K562 (cell line): ENCODE data around the gene RNU6-1. TPM values are rescaled to one million over a fixed set of nuclear protein-coding genes. Genes with fewer than 3 reads are reported as not detected.

Experiments
- ATAC-seq: fragments of 200-7000 bp; cut with Tn5 transposase; 3 replicates; pipeline ENCODE4 v1.9.1; 2020; ENCODE audit warnings: moderate library complexity
- BruUV-seq: library from RNA; stranded (reverse); fragments of 400-500 nt; replicated peaks from 2 replicates; lab custom pipeline; 2021; lab: Mats Ljungman, UMichigan
- CTCF ChIA-PET: fragments of 300-600 bp; formaldehyde crosslinking; extraction: SDS; loops from one replicate; lab custom pipeline; 2021; ENCODE audit warnings: low intra/inter-chr PET ratio; lab: Yijun Ruan, JAX
- POLR2A ChIA-PET: fragments of 300-600, 350-650 bp; sonication (Branson Sonifier 250); formaldehyde crosslinking; extraction: SDS; loops from one replicate; lab custom pipeline; 2021; ENCODE audit warnings: antibody characterized with exemption, inconsistent platforms; lab: Yijun Ruan, JAX
- DNase-seq, 4 experiments: peaks; one replicate each; pipeline versions ENCODE4 v3.0.0 to v3.0.0-alpha.2; 2011 to 2018; ENCODE audit warnings: low spot score in 3 of 4, mixed read lengths in 3 of 4; ENCODE audit errors: extremely low read depth in 1 of 4
- FAIRE-seq: peaks from 2 replicates; lab custom pipeline; 2011; peaks lifted over from hg19 to GRCh38; lab: Jason Lieb, UNC
- H2AFZ ChIP-seq: 2 replicates; pipeline ENCODE4 v1.6.0; 2011; ENCODE audit warnings: low read depth, low read length, control low read depth, inconsistent platforms
- H3K27ac ChIP-seq: fragments of 200-600 bp; 3 replicates; pipeline ENCODE4 v1.8.0; 2011; ENCODE audit warnings: low read depth, mild to moderate bottlenecking, control low read depth, inconsistent platforms, low read length, moderate library complexity, mixed read lengths; ENCODE audit errors: extremely low read depth
- H3K27me3 ChIP-seq, 2 experiments: fragments of 300-600 bp in 1 of 2; 2 replicates in 1 of 2; 3 replicates in 1 of 2; pipeline versions ENCODE4 v1.6.0 to v1.8.0; 2011; ENCODE audit warnings: inconsistent platforms in 2 of 2, low read length in 2 of 2, mild to moderate bottlenecking in 1 of 2, mixed read lengths in 1 of 2, moderate library complexity in 1 of 2; ENCODE audit not compliant: control insufficient read depth in 2 of 2, insufficient read depth in 2 of 2
- H3K36me3 ChIP-seq: fragments of 300-600 bp; 3 replicates; pipeline ENCODE4 v1.8.0; 2011; ENCODE audit warnings: mild to moderate bottlenecking, low read length, inconsistent platforms; ENCODE audit not compliant: control insufficient read depth, insufficient read depth
- H3K4me1 ChIP-seq, 2 experiments: fragments of 200-600 bp in 1 of 2; replicated peaks in 1 of 2; 2 replicates in 1 of 2; 3 replicates in 1 of 2; pipeline versions ENCODE4 v1.5.1 to v1.8.0; 2011; ENCODE audit warnings: inconsistent platforms in 2 of 2, low read length in 2 of 2, mild to moderate bottlenecking in 1 of 2, mixed read lengths in 1 of 2, moderate library complexity in 1 of 2; ENCODE audit not compliant: control insufficient read depth in 2 of 2, insufficient read depth in 2 of 2
- H3K4me2 ChIP-seq: 2 replicates; pipeline ENCODE4 v1.6.1; 2011; ENCODE audit warnings: low read length, control low read depth, inconsistent platforms, mixed read lengths; ENCODE audit not compliant: insufficient read depth
- H3K4me3 ChIP-seq: fragments of 200-600 bp; sonication (generic), shearing (Covaris generic); 2 replicates; pipeline ENCODE4 v1.5.1; 2016; ENCODE audit warnings: control low read depth, inconsistent platforms
- H3K79me2 ChIP-seq: fragments of 200-600 bp; 3 replicates; pipeline ENCODE4 v1.8.0; 2011; ENCODE audit warnings: low read length, inconsistent platforms; ENCODE audit not compliant: control insufficient read depth, insufficient read depth
- H3K9ac ChIP-seq, 2 experiments: 2 replicates each; pipeline versions ENCODE4 v1.6.0 to v1.6.1; 2011; ENCODE audit warnings: low read depth in 2 of 2, low read length in 2 of 2, control low read depth in 1 of 2, inconsistent platforms in 1 of 2, mild to moderate bottlenecking in 1 of 2, mixed read lengths in 1 of 2; ENCODE audit not compliant: insufficient read depth in 1 of 2
- H3K9me1 ChIP-seq: one replicate; pipeline ENCODE4 v1.6.0; 2011; ENCODE audit warnings: inconsistent platforms, mild to moderate bottlenecking, low read length, moderate library complexity; ENCODE audit not compliant: control insufficient read depth, insufficient read depth
- H3K9me3 ChIP-seq: replicated peaks from 2 replicates; pipeline ENCODE4 v1.5.1; 2011; ENCODE audit warnings: low read depth, low read length, inconsistent platforms; ENCODE audit not compliant: control insufficient read depth, insufficient read depth
- H4K20me1 ChIP-seq: replicated peaks from 2 replicates; pipeline ENCODE4 v1.6.1; 2011; ENCODE audit warnings: low read length, inconsistent platforms, mixed read lengths; ENCODE audit not compliant: control insufficient read depth, insufficient read depth
- CEBPG ChIP-seq, 3 experiments: fragments of 200-800 bp in 1 of 3; sonication (Bioruptor generic) in 1 of 3; sonication (generic) in 1 of 3; formaldehyde crosslinking in 1 of 3; IDR thresholded peaks in 2 of 3; conservative IDR thresholded peaks in 1 of 3; 2 replicates each; pipeline versions ENCODE4 v1.6.1 to v1.8.0; 2016 to 2022; ENCODE audit warnings: missing compliant biosample characterization in 2 of 3, missing genetic modification characterization in 2 of 3, mild to moderate bottlenecking in 1 of 3, missing genetic modification reagents in 1 of 3
- COPS2 ChIP-seq: fragments of 450-650 bp; conservative IDR thresholded peaks from 2 replicates; pipeline ENCODE4 v1.6.1; 2016; ENCODE audit warnings: mild to moderate bottlenecking, moderate library complexity
- HDAC6 ChIP-seq: IDR thresholded peaks from 2 replicates; pipeline ENCODE4 v1.6.1; 2012; ENCODE audit warnings: low read depth, mild to moderate bottlenecking, control low read depth, inconsistent platforms, low read length, moderate library complexity
- MAX ChIP-seq: sonication (generic); formaldehyde crosslinking; IDR thresholded peaks from 2 replicates; pipeline ENCODE4 v1.9.0; 2022; ENCODE audit warnings: mild to moderate bottlenecking, missing genetic modification reagents
- OTX1 ChIP-seq: fragments of 450-650 bp; formaldehyde crosslinking; IDR thresholded peaks from 2 replicates; pipeline ENCODE4 v1.4.0; 2022; ENCODE audit warnings: mild to moderate bottlenecking
- PML ChIP-seq: IDR thresholded peaks from 2 replicates; pipeline ENCODE4 v1.6.1; 2012; ENCODE audit warnings: low read length, inconsistent platforms
- SP2 ChIP-seq: IDR thresholded peaks from 2 replicates; pipeline ENCODE4 v1.6.1; 2011; ENCODE audit warnings: mild to moderate bottlenecking, low read depth, low read length, moderate library complexity; ENCODE audit not compliant: poor library complexity, severe bottlenecking; ENCODE audit errors: extremely low read depth
- TBP ChIP-seq: optimal IDR thresholded peaks from 2 replicates; pipeline ENCODE3; 2011; ENCODE audit warnings: low read depth, low read length, improper control_type of control experiment
- USF1 ChIP-seq: sonication (generic); formaldehyde crosslinking; IDR thresholded peaks from 2 replicates; pipeline ENCODE4 v1.9.0; 2022; ENCODE audit warnings: mild to moderate bottlenecking, missing genetic modification reagents
- ZNF384 ChIP-seq: IDR thresholded peaks from 2 replicates; pipeline ENCODE4 v1.6.1; 2012; ENCODE audit warnings: low read depth, low read length, improper control_type of control experiment
- ZZZ3 ChIP-seq: fragments of 450-650 bp; IDR thresholded peaks from 2 replicates; pipeline ENCODE4 v1.6.1; 2016; ENCODE audit warnings: antibody characterized with exemption, mild to moderate bottlenecking, moderate library complexity
- WGBS: fragments of 100-300 bp; shearing (Covaris generic); methylation state at CpG from one replicate; pipeline ENCODE4 v1.1.6; 2016; ENCODE audit warnings: low coverage, mixed read lengths; ENCODE audit not compliant: insufficient coverage; ENCODE audit errors: missing lambda C conversion rate; 5-methylcytosine and 5-hydroxymethylcytosine counted together
- in situ Hi-C: fragments of 300-500 bp; cut with MboI; formaldehyde crosslinking; loops from 4 replicates; pipeline ENCODE4 v1.15.0; 2018; ENCODE audit warnings: inconsistent platforms, mixed read lengths
- intact Hi-C: fragments of 100-400 bp; cut with micrococcal nuclease; formaldehyde crosslinking; loops from 2 replicates; pipeline ENCODE4 v1.14.2; 2022
- polyA plus RNA-seq, 8 experiments: library from polyadenylated mRNA; depleted of rRNA in 4 of 8; stranded (reverse) in 5 of 8; unstranded in 3 of 8; fragments of >200 nt; fragmentation: Nextera tagmentation in 2 of 8; fragmentation: Illumina TruSeq in 1 of 8; extraction: Ambion mirVana in 2 of 8; extraction: Trizol in 1 of 8; gene quantifications; 2 replicates each; pipeline versions ENCODE4 v1.2.1 to v1.2.3, GENCODE V29; 2011 to 2014; ENCODE audit warnings: inconsistent platforms in 1 of 8, missing spikeins in 1 of 8
- total RNA-seq, 7 experiments: library from RNA; depleted of rRNA in 6 of 7; stranded (reverse); fragments of >200 nt in 6 of 7; fragmentation: Illumina TruSeq in 2 of 7; extraction: Trizol in 2 of 7; gene quantifications; 2 replicates each; pipeline versions ENCODE4 v1.2.1 to v1.2.3, GENCODE V29; 2011 to 2021; ENCODE audit warnings: low replicate concordance in 1 of 7
- TF ChIP-seq, protein P1 (sequence below): fragments of 250-450 bp; sonication (Bioruptor Pico); IDR thresholded peaks from 2 replicates; pipeline ENCODE4 v1.5.0; 2021; ENCODE audit warnings: mild to moderate bottlenecking, borderline replicate concordance
- TF ChIP-seq, protein P2 (sequence below): fragments of 450-650 bp; IDR thresholded peaks from 2 replicates; pipeline ENCODE4 v1.6.1; 2016; ENCODE audit warnings: mild to moderate bottlenecking

The RNU6-1 gene
- total and polyA plus RNA-seq, 9 of the 15 experiments (the other 6 are each of a cell fraction or from before 2014, with no cell fraction given): not detected

DNA sequence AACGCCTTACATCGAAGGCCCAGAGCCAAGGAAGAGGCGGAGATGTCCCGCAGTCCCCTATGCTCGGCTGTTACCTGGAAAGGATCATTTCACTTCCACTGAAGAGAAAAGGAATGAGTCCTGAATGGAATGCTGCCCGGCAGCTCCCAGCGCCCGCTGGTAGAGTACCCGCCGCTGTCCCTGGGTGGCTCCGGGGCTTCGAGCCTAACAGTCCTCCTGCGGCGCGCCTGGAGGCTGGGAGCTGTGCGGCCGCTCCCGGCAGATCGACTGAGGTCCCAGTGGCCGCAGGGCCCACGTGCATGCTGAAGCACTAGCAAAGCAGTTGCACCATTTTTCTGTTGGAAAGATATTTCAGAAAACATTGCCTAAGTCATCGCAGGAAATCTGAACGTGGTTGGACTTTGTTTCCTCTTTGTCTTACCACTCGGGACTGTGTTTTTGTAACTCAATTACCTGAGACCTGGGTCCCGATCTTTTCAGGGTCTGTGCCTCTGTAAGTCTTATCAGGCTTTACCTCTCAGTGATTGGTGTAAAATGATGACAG, 984 bp downstream of the RNU6-1 start:
- Histone ChIP-seq H3K4me2 (peak overlapping the region; percentile 70), H3K79me2 (no peaks in the 10 kb centered on the region), H3K9me1 (no peaks in the 10 kb centered on the region), H3K27me3 (peaks cover 0 to 17% of the 10 kb centered on the region in 2 experiments; a peak in 4 of 5 replicates), H3K4me3 (no peak overlapping the region), H3K4me1 (peaks cover 17 to 45% of the 10 kb centered on the region in 2 experiments), H3K9ac (peak overlapping the region; percentile 65 to 89), H4K20me1 (no peaks in the 10 kb centered on the region; the same call in 1 of the 2 replicates), H3K27ac (peak overlapping the region; percentile 92; the same call in 1 of the 3 replicates), H3K9me3 (no peaks in the 10 kb centered on the region), H2AFZ (peak overlapping the region; percentile 96), H3K36me3 (no peaks in the 10 kb centered on the region)
- ChIA-PET POLR2A (no interaction called here), CTCF (interaction anchor here (0.6 to 1.8 kb wide), 2 partner anchors 316 to 779 kb away, joined by 4 read pairs; no protein-coding TSS in a partner anchor)
- FAIRE-seq (no peak), DNase-seq (no peak), ATAC-seq (no peak)
- no TSS peak for BruUV-seq
- intact Hi-C loops (loop anchor here (10.0 kb wide), 1 partner anchor 534 kb away; no protein-coding TSS in a partner anchor), in situ Hi-C loops (loop anchor here (5.0 to 10.0 kb wide), 2 partner anchors 382 to 904 kb away; no protein-coding TSS in a partner anchor)
- 77% methylated on average over 22 of the region's 25 CpGs for WGBS
- TF ChIP-seq COPS2 (no peak), ZZZ3 (no peak), PML (no peak), TBP (no peak), ZNF384 (no peak), OTX1 (CRISPR knock-in tag) (no peak), USF1 (CRISPR knock-in tag) (peak; percentile 40), SP2 (no peak), HDAC6 (no peak), MAX (CRISPR knock-in tag) (peak; percentile 42; the same call in 1 of the 2 replicates), CEBPG (CRISPR knock-in tag; IDR thresholded peaks at IDR 0.05) (0 out of 2 replicates have a peak, but pooled peaks have one; percentile 29), CEBPG (tag; conservative IDR thresholded peaks at IDR 0.05 in 1 of 2, IDR thresholded peaks at IDR 0.05 in 1 of 2) (no peak)
- TF ChIP-seq, protein P1, sequence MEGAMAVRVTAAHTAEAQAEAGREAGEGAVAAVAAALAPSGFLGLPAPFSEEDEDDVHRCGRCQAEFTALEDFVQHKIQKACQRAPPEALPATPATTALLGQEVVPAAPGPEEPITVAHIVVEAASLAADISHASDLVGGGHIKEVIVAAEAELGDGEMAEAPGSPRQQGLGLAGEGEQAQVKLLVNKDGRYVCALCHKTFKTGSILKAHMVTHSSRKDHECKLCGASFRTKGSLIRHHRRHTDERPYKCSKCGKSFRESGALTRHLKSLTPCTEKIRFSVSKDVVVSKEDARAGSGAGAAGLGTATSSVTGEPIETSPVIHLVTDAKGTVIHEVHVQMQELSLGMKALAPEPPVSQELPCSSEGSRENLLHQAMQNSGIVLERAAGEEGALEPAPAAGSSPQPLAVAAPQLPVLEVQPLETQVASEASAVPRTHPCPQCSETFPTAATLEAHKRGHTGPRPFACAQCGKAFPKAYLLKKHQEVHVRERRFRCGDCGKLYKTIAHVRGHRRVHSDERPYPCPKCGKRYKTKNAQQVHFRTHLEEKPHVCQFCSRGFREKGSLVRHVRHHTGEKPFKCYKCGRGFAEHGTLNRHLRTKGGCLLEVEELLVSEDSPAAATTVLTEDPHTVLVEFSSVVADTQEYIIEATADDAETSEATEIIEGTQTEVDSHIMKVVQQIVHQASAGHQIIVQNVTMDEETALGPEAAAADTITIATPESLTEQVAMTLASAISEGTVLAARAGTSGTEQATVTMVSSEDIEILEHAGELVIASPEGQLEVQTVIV: no peak
- TF ChIP-seq, protein P2, sequence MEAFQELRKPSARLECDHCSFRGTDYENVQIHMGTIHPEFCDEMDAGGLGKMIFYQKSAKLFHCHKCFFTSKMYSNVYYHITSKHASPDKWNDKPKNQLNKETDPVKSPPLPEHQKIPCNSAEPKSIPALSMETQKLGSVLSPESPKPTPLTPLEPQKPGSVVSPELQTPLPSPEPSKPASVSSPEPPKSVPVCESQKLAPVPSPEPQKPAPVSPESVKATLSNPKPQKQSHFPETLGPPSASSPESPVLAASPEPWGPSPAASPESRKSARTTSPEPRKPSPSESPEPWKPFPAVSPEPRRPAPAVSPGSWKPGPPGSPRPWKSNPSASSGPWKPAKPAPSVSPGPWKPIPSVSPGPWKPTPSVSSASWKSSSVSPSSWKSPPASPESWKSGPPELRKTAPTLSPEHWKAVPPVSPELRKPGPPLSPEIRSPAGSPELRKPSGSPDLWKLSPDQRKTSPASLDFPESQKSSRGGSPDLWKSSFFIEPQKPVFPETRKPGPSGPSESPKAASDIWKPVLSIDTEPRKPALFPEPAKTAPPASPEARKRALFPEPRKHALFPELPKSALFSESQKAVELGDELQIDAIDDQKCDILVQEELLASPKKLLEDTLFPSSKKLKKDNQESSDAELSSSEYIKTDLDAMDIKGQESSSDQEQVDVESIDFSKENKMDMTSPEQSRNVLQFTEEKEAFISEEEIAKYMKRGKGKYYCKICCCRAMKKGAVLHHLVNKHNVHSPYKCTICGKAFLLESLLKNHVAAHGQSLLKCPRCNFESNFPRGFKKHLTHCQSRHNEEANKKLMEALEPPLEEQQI: no peak
